MV-4-11 (cell line): ENCODE results near the gene ATP6V0B.

Experiments used
- DNase-seq: peaks from one replicate; lab custom pipeline; 2025; lab: John Stamatoyannopoulos, UW

Gene ATP6V0B

DNA sequence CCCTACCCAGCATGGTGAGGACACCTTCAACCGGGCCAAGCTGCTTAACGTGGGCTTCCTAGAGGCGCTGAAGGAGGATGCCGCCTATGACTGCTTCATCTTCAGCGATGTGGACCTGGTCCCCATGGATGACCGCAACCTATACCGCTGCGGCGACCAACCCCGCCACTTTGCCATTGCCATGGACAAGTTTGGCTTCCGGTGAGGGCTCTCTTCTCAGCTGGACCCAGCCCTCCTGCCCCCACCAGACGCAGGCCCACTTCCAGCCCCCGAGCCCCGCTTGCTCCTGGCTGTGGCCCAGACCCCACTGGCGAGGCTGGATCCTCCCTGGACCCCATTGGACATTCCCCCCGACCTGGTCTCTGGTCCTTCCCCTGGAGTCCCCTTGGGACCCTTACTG, 10.1 kb downstream of the ATP6V0B start:
- DNase-seq: no peak

DNA sequence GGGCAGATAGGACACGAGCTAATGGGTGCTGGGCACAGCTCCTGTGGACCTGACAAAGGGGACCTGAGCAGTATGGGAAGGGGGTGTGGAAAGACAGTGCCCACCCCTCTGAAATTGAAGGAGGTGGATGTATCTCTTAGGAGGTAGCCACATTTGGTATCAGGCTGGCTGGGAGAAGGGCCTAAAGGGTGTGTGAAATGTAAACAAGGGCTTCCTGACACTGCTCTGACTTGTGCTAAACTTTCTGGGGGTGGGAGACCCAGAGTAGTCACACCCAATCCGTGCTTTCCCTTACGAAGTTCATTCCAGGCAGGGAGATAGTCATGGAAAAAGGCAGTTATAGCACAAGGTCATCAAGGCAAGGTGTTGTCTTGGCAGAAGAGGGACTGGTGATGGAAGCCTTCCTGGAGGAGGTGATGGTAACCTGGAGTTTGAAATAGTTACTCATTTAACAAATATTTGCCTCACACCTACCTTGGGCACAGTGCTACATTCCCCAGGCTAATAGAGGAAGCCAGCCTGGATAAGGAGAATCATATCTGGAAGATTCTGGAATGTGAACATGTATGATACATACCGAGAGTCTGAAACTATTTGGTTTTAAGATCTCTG, 11.3 kb downstream of the ATP6V0B start:
- DNase-seq: no peak

DNA sequence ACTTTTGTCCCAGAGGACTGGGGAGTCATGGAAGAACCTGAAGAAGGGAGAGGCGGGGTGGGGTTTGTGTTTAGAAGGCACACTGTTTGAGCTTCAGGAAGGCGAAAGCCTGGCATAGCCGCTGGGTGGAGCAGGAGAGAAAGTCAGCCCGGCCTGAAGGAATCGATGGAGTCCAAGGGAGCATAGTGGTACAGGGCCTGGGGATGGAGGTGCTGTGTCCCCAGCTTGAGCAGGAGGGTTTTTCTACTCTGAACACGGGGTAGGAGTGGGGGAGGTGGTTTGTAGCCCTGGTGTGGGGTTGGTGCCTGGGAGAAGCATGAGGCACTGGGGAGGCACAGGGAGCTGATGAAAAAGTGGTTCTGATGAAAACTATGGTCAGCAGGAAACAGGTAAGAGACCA, 12.0 kb downstream of the ATP6V0B start:
- no peak for DNase-seq

DNA sequence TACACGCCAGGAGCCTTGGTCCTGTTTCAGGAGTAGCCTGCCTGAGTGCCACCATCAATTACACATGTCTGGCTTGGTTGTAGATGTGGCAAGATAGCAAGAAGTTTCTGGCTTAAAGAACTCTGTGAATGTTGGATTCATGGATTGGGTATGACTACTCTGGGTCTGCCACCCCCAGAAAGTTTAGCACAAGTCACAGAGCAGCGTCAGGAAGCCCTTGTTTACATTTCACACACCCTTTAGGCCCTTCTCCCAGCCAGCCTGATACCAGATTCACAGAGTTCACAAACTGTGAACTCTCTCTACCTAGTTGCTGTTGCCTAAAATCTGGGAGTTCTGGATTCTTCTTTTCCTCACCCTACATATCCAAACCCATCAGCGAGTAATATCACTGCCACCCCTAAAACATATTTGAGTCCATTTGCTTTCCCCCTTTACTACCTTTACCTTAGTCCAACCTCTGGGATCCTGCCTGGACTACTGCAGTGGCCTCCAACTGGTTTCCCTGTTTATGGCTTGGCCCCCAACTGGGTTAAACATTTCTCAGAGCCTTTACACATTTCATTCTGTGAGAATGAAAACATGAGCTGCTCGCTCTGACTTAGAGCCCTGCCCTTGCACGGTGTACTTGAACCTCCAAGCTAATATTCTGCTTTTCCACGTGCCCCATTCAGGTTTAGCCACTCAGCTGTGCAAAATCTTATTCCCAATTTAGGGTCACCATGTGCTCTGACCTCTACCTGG, 12.6 kb downstream of the ATP6V0B start:
- no peak for DNase-seq

DNA sequence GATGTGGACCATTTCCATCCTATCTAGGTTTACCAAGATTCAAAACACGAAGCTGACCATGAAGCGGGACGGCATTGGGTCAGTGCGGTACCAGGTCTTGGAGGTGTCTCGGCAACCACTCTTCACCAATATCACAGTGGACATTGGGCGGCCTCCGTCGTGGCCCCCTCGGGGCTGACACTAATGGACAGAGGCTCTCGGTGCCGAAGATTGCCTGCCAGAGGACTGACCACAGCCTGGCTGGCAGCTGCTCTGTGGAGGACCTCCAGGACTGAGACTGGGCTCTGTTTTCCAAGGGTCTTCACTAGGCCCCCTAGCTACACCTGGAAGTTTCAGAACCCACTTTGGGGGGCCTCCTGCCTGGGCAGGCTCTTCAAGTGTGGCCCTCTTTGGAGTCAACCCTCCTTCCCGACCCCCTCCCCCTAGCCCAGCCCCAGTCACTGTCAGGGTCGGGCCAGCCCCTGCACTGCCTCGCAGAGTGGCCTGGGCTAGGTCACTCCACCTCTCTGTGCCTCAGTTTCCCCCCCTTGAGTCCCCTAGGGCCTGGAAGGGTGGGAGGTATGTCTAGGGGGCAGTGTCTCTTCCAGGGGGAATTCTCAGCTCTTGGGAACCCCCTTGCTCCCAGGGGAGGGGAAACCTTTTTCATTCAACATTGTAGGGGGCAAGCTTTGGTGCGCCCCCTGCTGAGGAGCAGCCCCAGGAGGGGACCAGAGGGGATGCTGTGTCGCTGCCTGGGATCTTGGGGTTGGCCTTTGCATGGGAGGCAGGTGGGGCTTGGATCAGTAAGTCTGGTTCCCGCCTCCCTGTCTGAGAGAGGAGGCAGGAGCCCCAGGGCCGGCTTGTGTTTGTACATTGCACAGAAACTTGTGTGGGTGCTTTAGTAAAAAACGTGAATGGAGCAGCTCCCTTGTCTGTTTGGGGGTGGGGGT, 15.8 kb downstream of the ATP6V0B start:
- no peak for DNase-seq

DNA sequence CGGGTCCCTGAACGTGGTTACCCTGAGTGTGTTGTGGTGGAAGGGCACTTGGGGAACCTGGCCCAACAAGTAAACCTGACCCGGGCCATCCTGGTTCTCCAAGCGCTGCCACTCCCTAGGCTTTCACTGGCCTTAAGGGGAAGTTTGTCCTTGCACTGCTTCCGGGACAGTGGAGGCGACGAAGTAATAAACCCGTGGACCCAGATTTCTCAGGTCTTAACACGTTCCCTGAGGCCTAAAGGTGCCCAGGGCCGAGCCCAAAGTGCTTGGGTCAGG, 16.4 kb downstream of the ATP6V0B start:
- no peak for DNase-seq

DNA sequence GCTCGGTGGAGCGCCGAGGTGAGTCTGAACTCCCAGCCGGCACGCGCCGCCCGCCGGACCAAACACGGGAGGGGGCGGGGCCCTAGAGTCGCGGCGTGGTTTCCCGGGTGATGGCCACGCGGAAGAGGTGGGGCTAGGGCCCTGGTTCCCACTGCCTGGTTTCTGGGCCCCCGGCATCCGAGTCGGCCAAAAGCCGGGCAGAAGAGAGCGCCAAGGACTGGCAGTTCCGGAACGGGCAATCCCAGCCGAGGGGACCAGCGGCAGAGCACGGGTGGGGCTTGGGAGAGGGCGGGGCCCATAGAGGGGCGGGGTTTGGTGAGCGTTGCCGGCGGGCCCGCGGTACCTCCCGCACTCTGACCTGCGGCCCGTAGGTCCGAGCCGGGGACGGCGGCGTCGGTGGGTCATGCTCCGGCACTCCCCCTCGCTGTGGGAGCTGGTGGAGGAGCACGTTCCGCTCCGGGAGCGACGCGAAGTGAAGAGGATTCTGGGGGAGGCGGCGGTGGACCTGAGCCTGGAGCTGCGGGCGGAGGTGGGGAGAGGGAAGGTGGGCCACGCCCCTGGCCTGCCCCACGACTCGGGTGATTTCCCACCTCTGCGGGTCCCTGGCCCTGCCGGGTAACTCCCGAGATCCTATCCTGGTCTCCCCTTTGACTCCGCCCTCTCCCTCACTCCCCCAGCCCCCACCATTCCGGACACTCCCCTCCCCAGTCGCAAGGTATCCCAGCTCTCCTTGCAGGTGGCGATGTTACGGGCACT, 16.9 kb downstream of the ATP6V0B start, which contains the start of gene CCDC24:
Gene CCDC24 (plus strand): TSS at position 124 of the 756 bp plus-strand sequence. CDS start 280 bp downstream, at position 404.
- DNase-seq: peak; percentile 79

DNA sequence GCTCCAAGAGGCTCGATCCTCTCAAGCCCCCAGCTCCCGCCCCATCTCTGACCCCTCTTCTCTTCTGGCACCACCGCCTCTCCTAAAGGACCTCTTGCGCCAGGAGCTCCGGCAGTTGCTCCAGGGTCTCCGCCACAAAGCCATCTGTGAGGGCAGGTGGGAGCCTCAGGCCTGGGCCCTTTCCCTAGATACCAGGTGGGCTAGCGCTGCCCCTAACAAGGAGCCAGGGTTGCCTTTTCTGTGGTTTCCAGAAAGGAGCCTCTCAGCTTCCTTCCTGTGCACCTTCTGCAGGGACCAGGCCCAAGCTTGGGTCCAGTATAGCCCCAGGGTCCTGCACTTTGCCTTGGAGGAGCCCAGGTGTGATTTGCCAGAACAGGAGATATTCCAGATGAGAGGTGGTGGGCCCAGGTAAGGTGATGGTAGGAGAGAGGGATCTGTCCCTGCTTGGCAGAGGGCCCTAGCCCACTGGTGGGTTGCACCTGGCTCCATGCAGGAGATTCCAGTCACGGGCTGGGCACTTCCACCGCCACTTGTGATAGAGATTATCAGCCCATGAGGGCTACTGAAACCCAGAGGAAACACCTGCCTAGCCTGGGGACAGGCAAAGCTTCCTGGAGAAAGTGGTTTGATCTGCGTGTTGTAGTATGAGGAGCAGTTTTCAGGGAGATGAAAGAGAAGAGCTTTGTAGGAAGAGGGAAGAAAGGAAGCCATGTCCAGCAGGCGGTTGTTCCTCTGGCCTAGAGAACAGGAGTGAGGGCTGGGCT, 17.7 kb downstream of the ATP6V0B start:
- DNase-seq: no peak

DNA sequence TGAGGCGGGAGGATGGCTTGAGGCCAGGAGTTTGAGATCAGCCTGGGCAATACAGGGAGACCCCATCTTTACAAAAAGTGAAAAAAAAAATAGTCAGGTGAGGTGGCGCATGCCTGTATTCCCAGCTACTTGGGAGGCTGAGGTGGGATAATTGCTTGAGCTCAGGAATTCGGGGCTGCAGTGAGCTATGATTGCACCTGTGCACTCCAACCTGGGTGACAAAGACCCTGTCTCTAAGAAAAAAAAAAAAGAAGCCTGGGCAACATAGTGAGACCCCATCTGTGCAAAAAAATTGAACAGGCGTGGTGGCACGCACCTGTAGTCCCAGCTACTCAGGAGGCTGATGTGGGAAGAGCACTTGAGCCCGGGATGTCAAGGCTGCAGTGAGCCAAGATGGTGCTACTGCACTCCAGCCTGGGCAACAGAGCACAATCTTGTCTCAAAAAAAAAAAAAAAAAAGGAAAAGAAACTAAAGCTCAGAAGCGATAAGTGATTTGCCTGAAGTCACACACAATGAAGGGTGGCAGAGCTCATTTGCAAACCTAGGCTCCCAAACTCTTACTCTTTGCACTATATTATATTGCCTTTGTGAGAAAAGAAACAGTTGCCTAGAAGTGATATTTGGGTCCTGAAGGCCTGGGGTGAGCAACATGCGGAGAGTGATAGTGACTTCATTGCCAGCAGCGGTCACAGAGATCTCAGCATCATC, 18.6 kb downstream of the ATP6V0B start:
- DNase-seq: no peak

DNA sequence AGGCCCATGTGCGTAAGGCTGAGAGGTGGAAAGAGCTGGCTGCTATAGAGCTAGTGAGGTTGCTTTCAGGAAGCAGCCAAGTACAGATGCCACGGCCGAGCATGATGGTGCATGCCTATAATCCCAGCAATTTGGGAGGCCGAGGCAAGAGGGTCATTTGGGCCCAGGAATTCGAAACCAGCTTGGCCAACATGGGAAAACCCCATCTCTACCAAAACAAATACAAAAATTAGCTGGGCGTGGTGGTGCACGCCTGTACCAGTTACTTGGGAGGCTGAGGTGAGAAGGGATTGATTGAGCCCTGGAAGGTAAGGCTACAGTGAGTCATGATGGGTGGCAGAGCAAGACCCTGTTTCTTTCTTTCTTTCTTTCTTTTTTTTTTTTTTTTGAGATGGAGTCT, 19.3 kb downstream of the ATP6V0B start:
- no peak for DNase-seq

DNA sequence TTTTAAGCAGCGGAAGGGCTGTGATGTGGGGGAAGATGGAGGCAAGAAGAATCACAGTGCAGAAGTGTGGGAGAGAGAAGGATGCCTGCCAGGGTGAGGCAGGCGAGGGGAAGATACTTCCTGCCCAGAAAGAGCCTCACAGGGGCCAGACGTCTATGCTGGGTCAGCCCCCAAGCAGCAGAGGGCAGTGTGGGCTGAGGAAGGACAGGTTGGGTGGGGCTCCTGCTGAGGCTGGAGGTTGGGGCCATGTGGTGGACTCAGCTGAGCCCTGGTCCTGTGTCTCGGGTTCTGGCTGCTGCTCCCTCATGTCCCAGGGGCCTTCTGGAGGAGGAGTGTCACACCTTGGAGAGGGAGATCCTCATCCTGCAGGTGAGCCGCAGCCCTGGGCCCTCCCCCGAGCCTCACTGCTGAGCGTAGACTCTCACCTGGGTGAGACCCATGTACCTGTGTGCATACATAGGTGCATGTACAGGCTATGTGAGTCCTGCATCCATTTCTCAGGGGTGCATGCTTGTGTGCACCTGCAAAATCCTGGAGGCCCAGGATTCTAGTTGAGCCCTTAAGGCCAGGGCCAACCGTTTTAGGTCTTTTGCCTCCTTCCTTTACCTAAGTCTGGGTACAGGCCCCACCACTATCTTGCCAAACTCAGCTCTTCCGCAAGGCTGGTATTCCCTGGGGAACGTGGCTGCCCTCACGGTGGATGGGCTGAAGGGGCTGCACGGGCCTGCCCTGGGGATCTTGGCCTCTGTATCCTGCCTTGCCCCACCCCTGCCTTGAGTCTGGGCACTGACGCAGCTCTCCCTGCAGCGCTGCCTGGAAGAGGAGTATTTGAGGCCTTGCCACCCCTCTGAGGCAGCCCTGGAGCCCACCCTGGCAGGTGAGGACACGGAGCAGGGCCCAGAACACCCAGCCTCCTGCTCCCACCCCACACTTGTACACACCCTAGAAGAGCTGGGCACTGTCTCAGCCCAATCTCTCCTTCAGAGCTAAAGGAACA, 20.3 kb downstream of the ATP6V0B start:
- peak; percentile 13 for DNase-seq

DNA sequence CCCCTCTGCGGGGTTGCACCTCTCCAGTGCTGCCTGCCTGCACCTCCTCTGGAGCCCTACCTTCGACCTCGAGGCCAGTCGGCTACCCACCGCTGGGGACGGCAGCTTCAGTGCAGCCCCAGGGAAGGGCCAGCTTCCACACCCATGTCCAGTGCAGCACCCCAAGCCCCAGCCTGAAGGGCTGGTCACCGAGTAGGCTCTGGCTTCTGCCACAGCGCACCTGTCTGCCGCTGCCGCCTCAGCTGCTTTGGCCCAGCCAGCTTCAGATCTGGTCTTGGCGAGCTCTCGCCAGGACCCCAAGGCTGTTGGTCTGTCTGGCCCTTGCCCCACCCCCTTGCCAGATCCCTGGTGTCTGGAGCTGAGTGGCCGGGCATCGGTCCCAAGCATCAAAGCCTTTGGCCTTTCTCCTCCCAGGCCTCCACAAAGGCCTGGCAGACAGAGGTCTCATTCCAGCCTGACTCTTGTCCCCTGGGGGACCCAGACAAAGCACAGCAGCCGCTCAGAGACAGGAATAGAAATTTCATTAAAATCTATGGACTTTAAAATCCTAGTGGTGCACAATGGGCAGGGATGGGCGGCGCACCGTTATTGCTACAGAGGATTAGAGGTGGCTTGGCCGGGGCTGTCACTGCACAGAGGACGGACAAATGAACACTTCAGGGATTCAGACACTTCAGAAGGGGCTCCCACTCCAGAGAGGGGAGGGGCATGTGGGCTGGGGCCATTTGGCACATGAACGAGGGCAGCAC, 21.4 kb downstream of the ATP6V0B start:
- DNase-seq: no peak

DNA sequence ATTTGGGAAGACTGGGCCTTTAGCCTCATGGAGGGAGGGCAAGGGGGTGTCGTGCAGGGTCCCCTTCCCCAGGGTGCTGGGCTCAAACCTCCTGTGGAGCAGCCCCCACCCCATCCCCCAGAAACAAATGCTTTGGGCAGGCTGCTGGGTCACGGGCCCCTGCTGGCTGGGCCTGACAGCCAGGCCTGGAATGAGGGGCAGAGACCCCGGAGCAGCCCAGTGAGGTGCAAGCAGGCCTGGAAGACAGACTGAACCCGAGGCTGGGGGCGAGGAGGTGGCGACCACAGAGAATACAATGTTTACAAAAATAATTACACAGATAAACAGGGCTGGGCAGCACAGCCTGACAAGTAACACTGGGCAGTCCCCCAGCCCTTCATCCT, 22.0 kb downstream of the ATP6V0B start:
- no peak for DNase-seq

DNA sequence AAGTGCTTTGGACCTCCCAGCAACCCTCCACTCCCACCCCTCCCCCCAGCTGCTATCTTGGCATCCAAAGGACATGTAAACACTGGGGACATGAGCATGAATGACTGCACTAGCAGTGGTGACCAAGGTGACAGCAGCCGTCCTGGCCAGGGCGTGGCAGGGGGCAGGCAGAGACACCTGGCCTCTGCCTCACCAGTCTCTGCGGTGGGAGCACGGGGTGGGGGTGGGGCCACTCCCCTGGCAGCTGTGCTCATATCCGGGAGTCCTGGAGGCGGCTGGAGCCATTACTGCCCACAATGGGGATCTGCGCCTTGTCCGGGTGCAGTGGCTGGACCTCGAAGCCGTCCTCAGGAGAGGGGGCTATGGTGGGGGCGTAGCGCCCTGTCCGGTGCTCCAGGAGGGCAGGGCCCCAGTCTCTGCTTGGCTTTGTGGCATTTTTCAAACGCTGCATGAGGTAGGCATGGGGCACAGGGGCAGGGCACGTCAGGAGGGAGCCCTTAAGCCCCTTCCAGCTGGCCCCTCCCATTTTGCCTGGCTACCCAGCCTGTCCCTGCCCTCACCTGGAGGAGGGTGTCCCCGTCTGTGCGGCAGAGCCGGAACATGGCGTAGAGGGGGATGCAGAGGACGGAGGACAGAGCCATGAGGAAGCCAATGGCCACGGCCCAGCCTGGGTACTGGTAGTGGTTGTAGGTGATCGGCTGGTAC, 22.7 kb downstream of the ATP6V0B start:
- DNase-seq: no peak

DNA sequence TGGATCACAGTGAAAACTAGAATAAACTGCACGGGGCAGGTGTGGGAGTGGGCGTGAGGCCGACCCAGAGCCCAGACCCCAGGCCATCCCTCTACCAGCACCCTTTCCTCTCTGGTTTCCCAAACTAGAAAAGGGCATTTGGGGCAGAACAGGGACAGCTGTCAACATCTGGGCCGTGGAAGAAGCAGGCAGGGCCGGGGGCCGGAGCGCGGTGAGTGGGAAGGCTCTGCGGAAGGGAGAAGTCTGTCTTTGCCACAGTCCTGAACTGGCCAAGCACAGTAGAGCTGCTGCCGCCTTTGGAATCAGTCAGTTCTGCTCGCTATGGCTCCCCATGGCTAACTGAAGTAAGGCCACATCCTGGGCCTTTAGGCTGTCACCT, 23.2 kb downstream of the ATP6V0B start:
- no peak for DNase-seq

DNA sequence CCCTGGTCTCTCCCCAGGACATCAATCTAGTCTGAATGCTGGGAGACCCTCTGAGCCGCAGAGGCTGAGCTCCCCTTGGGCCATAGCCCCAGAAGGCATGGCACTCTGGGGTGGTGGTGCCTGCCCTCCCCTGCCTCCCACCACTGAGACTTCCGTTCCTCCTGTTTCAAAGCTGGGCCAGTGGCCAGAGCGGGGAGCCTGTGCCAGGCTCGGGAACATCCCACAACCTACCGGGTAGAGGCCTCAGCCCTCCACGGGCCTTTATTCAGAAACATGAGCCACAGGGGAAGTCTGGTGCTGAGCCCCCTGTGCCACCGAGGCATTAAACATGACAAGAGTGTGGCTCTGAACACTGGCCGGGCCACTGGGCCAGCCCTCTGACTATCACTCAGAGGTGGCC, 24.7 kb downstream of the ATP6V0B start:
- DNase-seq: no peak

DNA sequence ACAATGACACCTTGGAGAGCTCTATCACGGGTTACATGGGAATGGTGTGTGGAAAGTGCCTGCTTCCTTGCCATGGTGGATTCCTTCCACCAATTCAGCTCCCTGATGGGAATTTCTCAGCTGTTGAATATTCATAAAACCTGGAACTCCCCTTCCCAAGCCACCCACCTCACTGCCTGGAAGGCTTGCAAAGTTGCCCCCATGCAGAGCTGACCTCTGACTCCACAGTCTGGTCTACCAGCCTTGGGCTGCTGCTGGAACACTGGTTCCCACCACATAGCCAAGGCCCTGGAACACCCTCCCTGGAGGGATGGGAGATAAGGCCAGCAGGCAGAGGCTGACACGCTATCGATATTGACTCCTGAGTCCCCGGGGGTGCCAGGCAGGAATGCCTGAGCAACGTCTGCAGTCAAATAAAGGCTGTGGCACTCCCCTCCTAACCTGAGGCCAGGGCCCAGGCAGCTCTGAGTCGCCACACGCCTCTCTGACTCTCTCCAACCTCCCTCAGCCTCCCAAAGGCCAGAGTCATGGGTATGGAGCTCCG, 25.4 kb downstream of the ATP6V0B start:
- no peak for DNase-seq

DNA sequence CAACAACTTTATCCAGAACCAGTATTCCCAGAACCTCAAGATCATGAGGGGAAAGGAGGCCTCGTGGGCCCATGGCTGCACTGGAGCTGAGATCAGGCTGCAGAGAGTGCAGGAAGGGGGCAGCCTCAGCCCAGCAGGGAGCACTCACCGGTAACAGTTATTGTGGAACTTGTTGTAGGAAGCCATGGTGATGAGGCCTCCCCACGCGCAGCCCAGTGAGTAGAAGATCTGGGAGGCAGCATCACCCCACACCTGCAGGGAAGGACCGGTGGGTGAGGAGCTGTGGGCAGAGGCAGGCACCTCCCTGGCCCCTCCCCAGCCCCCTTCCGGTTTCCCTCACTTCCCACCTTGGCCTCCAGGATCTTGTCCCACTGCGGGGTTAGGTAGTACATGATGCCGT, 27.4 kb downstream of the ATP6V0B start:
- no peak for DNase-seq
